Fibroblast of lung (primary cell): Measurements from ENCODE around the gene C11orf58. TPM values are rescaled to one million over a fixed set of nuclear protein-coding genes. Genes with fewer than 3 reads are reported as not detected.

Source experiments
- DNase-seq, 2 donors: peaks; one replicate each; pipeline versions ENCODE4 v3.0.0 to v3.0.0-alpha.2; 2010; ENCODE audit warnings: low read depth in 2 of 2
- H2AFZ ChIP-seq: 2 replicates; pipeline ENCODE4 v1.5.1; 2012; ENCODE audit warnings: low read length, control low read depth, inconsistent platforms
- H3K27ac ChIP-seq: 2 replicates; pipeline ENCODE4 v1.5.1; 2011; ENCODE audit warnings: low read length, control low read depth; ENCODE audit not compliant: insufficient read depth
- H3K27me3 ChIP-seq: 2 replicates; pipeline ENCODE4 v1.5.1; 2011; ENCODE audit warnings: mild to moderate bottlenecking, low read length; ENCODE audit not compliant: control insufficient read depth, insufficient read depth
- H3K36me3 ChIP-seq: 2 replicates; pipeline ENCODE4 v1.5.1; 2011; ENCODE audit warnings: low read length; ENCODE audit not compliant: control insufficient read depth, insufficient read depth
- H3K4me1 ChIP-seq: 2 replicates; pipeline ENCODE4 v1.5.1; 2011; ENCODE audit warnings: low read length; ENCODE audit not compliant: control insufficient read depth, insufficient read depth; ENCODE audit errors: extremely low read depth
- H3K4me2 ChIP-seq: 2 replicates; pipeline ENCODE4 v1.5.1; 2011; ENCODE audit warnings: low read length, control low read depth; ENCODE audit not compliant: insufficient read depth; ENCODE audit errors: extremely low read depth
- H3K4me3 ChIP-seq, 4 experiments: fragments of 200-600 bp in 1 of 4; sonication (generic) in 1 of 4; replicated peaks in 1 of 4; 2 replicates each; pipeline ENCODE4 v1.5.1; 2011 to 2016; ENCODE audit warnings: low read length in 4 of 4, low read depth in 3 of 4, mild to moderate bottlenecking in 3 of 4, control low read depth in 2 of 4, inconsistent platforms in 1 of 4, mixed read lengths in 1 of 4; ENCODE audit not compliant: insufficient read depth in 1 of 4; ENCODE audit errors: control extremely low read depth in 1 of 4
- H3K79me2 ChIP-seq: 2 replicates; pipeline ENCODE4 v1.5.1; 2012; ENCODE audit warnings: mild to moderate bottlenecking, low read length, inconsistent platforms; ENCODE audit not compliant: control insufficient read depth, insufficient read depth
- H3K9ac ChIP-seq: 2 replicates; pipeline ENCODE4 v1.5.1; 2011; ENCODE audit warnings: mild to moderate bottlenecking, low read length, control low read depth; ENCODE audit not compliant: insufficient read depth
- H3K9me3 ChIP-seq: 2 replicates; pipeline ENCODE4 v1.5.1; 2012; ENCODE audit warnings: low read depth, low read length; ENCODE audit not compliant: control insufficient read depth, insufficient read depth
- H4K20me1 ChIP-seq: 2 replicates; pipeline ENCODE4 v1.5.1; 2011; ENCODE audit warnings: low read length; ENCODE audit not compliant: control insufficient read depth, insufficient read depth; ENCODE audit errors: extremely low read depth
- EZH2 ChIP-seq: IDR thresholded peaks from 2 replicates; pipeline ENCODE4 v1.5.1; 2012; ENCODE audit warnings: low read length, control low read depth, mild to moderate bottlenecking; ENCODE audit errors: missing control alignments
- polyA plus RNA-seq, 2 donors: library from polyadenylated mRNA; depleted of rRNA in 1 of 2; stranded (reverse) in 1 of 2; unstranded in 1 of 2; fragments of >200 nt; gene quantifications; 2 replicates each; pipeline ENCODE4 v1.2.1, GENCODE V29; 2011 to 2012; ENCODE audit warnings: missing spikeins in 1 of 2
- total RNA-seq: library from RNA; depleted of rRNA; stranded (reverse); fragments of >200 nt; gene quantifications from 2 replicates; pipeline ENCODE4 v1.2.1, GENCODE V29; 2014
- TF ChIP-seq, protein P1 (sequence below), 2 donors: IDR thresholded peaks in 1 of 2; conservative IDR thresholded peaks in 1 of 2; 1 replicate in 1 of 2; 2 replicates in 1 of 2; pipeline ENCODE4 v1.5.1; 2011 to 2012; ENCODE audit warnings: low read length in 2 of 2, control low read depth in 1 of 2, inconsistent platforms in 1 of 2, low read depth in 1 of 2, mild to moderate bottlenecking in 1 of 2

The C11orf58 gene
- total and polyA plus RNA-seq, 2 donors (not counting 1 experiment from before 2014, with no cell fraction given): 183 to 184 TPM

DNA sequence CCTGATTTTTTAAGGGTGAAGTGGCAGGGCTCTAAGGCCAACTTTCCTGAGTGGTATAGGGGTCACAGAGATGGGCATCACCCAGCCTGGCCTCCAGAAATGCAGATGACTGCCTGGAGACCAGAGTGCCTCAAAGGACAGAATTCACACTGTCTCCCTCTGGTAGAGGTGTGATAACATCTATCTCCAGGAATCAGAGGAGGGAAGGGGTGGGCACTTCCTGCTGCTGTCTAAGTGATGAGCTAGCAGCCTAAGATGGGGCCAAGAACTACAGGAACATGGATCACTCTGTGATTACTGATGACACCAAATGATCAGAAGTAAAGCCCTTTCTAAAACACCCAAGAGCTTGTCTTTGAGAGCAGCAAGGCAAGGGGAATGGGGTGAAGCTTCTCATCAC lies 61.9 kb downstream of the C11orf58 start:
- H3K27me3 ChIP-seq: no peaks in the 10 kb centered on the region
- no peak overlapping the region for H2AFZ ChIP-seq
- no peak overlapping the region for H3K27ac ChIP-seq
- no peaks in the 10 kb centered on the region for H4K20me1 ChIP-seq
- no peak overlapping the region for H3K4me2 ChIP-seq
- H3K4me1 ChIP-seq: peaks cover 4% of the 10 kb centered on the region
- TF ChIP-seq, protein P1, sequence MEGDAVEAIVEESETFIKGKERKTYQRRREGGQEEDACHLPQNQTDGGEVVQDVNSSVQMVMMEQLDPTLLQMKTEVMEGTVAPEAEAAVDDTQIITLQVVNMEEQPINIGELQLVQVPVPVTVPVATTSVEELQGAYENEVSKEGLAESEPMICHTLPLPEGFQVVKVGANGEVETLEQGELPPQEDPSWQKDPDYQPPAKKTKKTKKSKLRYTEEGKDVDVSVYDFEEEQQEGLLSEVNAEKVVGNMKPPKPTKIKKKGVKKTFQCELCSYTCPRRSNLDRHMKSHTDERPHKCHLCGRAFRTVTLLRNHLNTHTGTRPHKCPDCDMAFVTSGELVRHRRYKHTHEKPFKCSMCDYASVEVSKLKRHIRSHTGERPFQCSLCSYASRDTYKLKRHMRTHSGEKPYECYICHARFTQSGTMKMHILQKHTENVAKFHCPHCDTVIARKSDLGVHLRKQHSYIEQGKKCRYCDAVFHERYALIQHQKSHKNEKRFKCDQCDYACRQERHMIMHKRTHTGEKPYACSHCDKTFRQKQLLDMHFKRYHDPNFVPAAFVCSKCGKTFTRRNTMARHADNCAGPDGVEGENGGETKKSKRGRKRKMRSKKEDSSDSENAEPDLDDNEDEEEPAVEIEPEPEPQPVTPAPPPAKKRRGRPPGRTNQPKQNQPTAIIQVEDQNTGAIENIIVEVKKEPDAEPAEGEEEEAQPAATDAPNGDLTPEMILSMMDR (conservative IDR thresholded peaks at IDR 0.05 in 1 of 2, IDR thresholded peaks at IDR 0.05 in 1 of 2; ENCODE audit: low read depth in 1 of 2, low read length in 2 of 2): no peak
- TF ChIP-seq EZH2: no peak
- no peak for DNase-seq
- no peak overlapping the region for H3K9ac ChIP-seq
- no peak overlapping the region for H3K4me3 ChIP-seq
- no peaks in the 10 kb centered on the region for H3K36me3 ChIP-seq
- no peaks in the 10 kb centered on the region for H3K9me3 ChIP-seq
- H3K79me2 ChIP-seq: no peaks in the 10 kb centered on the region

- Histone ChIP-seq H3K4me3 (no peak overlapping the region), H3K4me2 (no peak overlapping the region), H3K9ac (no peak overlapping the region), H3K79me2 (no peaks in the 10 kb centered on the region), H3K4me1 (peaks cover 4% of the 10 kb centered on the region), H3K36me3 (no peaks in the 10 kb centered on the region), H2AFZ (no peak overlapping the region), H3K27ac (no peak overlapping the region), H3K9me3 (no peaks in the 10 kb centered on the region), H4K20me1 (no peaks in the 10 kb centered on the region), H3K27me3 (no peaks in the 10 kb centered on the region)
- no peak for DNase-seq
- no peak for TF ChIP-seq EZH2
- TF ChIP-seq, protein P1 (conservative IDR thresholded peaks at IDR 0.05 in 1 of 2, IDR thresholded peaks at IDR 0.05 in 1 of 2; ENCODE audit: low read depth in 1 of 2, low read length in 2 of 2): no peak
Measured at GRCh38 chr11:16801288-16801980, 63.0 kb downstream of the C11orf58 start.

- Histone ChIP-seq H3K27me3 (peaks cover 3% of the 10 kb centered on the region), H3K36me3 (no peaks in the 10 kb centered on the region), H3K4me1 (peaks cover 6% of the 10 kb centered on the region), H3K79me2 (no peaks in the 10 kb centered on the region), H3K4me3 (no peak overlapping the region), H3K27ac (no peak overlapping the region), H2AFZ (no peak overlapping the region), H4K20me1 (no peaks in the 10 kb centered on the region), H3K9me3 (no peaks in the 10 kb centered on the region), H3K4me2 (no peak overlapping the region), H3K9ac (no peak overlapping the region)
- TF ChIP-seq, protein P1 (conservative IDR thresholded peaks at IDR 0.05 in 1 of 2, IDR thresholded peaks at IDR 0.05 in 1 of 2; ENCODE audit: low read depth in 1 of 2, low read length in 2 of 2): no peak
- no peak for TF ChIP-seq EZH2
- peak; percentile 20 to 92 for DNase-seq
Measured at GRCh38 chr11:16804104-16804947, 65.9 kb downstream of the C11orf58 start.
